ENCODE measurements around the gene TNFAIP3. TPM values are rescaled to one million over a fixed set of nuclear protein-coding genes. Genes with fewer than 3 reads are reported as not detected.

The TNFAIP3 gene
- total and polyA plus RNA-seq, 12 donors, result 2.9 to 33.3 (median 7.8) TPM

GRCh38 chr6:137913996-137914529, 47.0 kb downstream of the TNFAIP3 start:
- Histone ChIP-seq H3K27me3 (peaks cover 0 to under 1% (median 0%) of the 10 kb centered on the region in 7 donors), H3K27ac (no peak overlapping the region), H3K9me3 (peaks cover 0 to 12% (median 5%) of the 10 kb centered on the region in 11 donors), H3K4me3 (no peak overlapping the region), H3K4me1 (peaks cover 0 to 30% (median 0%) of the 10 kb centered on the region in 9 donors), H3K36me3 (no peaks in the 10 kb centered on the region)
- no peak for DNase-seq
- no peak for ATAC-seq
- TF ChIP-seq, protein P1, sequence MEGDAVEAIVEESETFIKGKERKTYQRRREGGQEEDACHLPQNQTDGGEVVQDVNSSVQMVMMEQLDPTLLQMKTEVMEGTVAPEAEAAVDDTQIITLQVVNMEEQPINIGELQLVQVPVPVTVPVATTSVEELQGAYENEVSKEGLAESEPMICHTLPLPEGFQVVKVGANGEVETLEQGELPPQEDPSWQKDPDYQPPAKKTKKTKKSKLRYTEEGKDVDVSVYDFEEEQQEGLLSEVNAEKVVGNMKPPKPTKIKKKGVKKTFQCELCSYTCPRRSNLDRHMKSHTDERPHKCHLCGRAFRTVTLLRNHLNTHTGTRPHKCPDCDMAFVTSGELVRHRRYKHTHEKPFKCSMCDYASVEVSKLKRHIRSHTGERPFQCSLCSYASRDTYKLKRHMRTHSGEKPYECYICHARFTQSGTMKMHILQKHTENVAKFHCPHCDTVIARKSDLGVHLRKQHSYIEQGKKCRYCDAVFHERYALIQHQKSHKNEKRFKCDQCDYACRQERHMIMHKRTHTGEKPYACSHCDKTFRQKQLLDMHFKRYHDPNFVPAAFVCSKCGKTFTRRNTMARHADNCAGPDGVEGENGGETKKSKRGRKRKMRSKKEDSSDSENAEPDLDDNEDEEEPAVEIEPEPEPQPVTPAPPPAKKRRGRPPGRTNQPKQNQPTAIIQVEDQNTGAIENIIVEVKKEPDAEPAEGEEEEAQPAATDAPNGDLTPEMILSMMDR (IDR thresholded peaks at IDR 0.05), result no peak
- intact Hi-C loops (cut with DNase I), result no loop called here

GRCh38 chr6:137914530-137915193, 47.6 kb downstream of the TNFAIP3 start:
- Histone ChIP-seq H3K4me1 (peaks cover 0 to 24% (median 0%) of the 10 kb centered on the region in 9 donors), H3K9me3 (peaks cover 0 to 12% (median 5%) of the 10 kb centered on the region in 11 donors), H3K4me3 (no peak overlapping the region), H3K27ac (no peak overlapping the region), H3K36me3 (no peaks in the 10 kb centered on the region), H3K27me3 (no peaks in the 10 kb centered on the region)
- no peak for DNase-seq
- TF ChIP-seq, protein P1 (IDR thresholded peaks at IDR 0.05), result no peak
- 78 to 84% methylated on average over 4 of the region's 4 CpGs for WGBS, 2 donors
- intact Hi-C loops (cut with DNase I), result no loop called here
- no peak for ATAC-seq

- ATAC-seq, result no peak
- no peak for DNase-seq
- Histone ChIP-seq H3K4me3 (no peak overlapping the region), H3K27me3 (no peaks in the 10 kb centered on the region), H3K36me3 (no peaks in the 10 kb centered on the region), H3K27ac (no peak overlapping the region), H3K4me1 (peaks cover 0 to 13% (median 0%) of the 10 kb centered on the region in 9 donors), H3K9me3 (peaks cover 0 to 12% (median 5%) of the 10 kb centered on the region in 11 donors)
- intact Hi-C loops (cut with DNase I), result no loop called here
- TF ChIP-seq, protein P1 (IDR thresholded peaks at IDR 0.05), result no peak
- 58 to 65% methylated on average over 4 of the region's 4 CpGs for WGBS, 2 donors
Observed at GRCh38 chr6:137915790-137916189, 48.7 kb downstream of the TNFAIP3 start.

GRCh38 chr6:137917551-137918325, 50.7 kb downstream of the TNFAIP3 start:
- WGBS, 2 donors, result 98 to 100% methylated on average over 1 of the region's 1 CpG
- H3K4me1 ChIP-seq, result no peaks in the 10 kb centered on the region
- no peaks in the 10 kb centered on the region for H3K27me3 ChIP-seq
- H3K9me3 ChIP-seq, result peaks cover 0 to 12% (median 5%) of the 10 kb centered on the region in 11 donors
- no peak for DNase-seq
- no peak overlapping the region for H3K4me3 ChIP-seq
- no peak for ATAC-seq
- TF ChIP-seq, protein P1 (IDR thresholded peaks at IDR 0.05), result no peak
- H3K27ac ChIP-seq, result no peak overlapping the region
- no peaks in the 10 kb centered on the region for H3K36me3 ChIP-seq
- intact Hi-C loops (cut with DNase I), result no loop called here
